ENCODE measurements around the gene SP6. TPM values are rescaled to one million over a fixed set of nuclear protein-coding genes. Genes with fewer than 3 reads are reported as not detected.

Gene SP6
- total and polyA plus RNA-seq, 2 of the 8 experiments (the other 6 are each of a cell fraction or from before 2014, with no cell fraction given) = 1.2 to 1.5 TPM

- Histone ChIP-seq H2BK15ac (ENCODE audit: low read length) (no peak overlapping the region), H3K79me2 (ENCODE audit: control insufficient read depth in 1 of 2, insufficient read depth in 2 of 2, low read length in 2 of 2) (no peaks in the 10 kb centered on the region), H3K27ac (ENCODE audit: low read depth, low read length) (no peak overlapping the region), H2BK5ac (ENCODE audit: low read depth, low read length) (no peak overlapping the region), H3K4ac (replicated peaks; ENCODE audit: insufficient read length, low read depth, low read length) (no peak overlapping the region), H2BK12ac (ENCODE audit: low read depth, low read length) (no peak overlapping the region), H2AFZ (ENCODE audit: low read length) (no peak overlapping the region), H3K4me2 (ENCODE audit: insufficient read depth in 1 of 2, low read depth in 2 of 2, low read length in 2 of 2) (no peak overlapping the region), H2BK20ac (ENCODE audit: low read length) (no peak overlapping the region), H4K20me1 (replicated peaks in 1 of 2; ENCODE audit: control insufficient read depth in 1 of 2, insufficient read depth in 2 of 2, low read length in 2 of 2) (peaks cover 2 to 4% of the 10 kb centered on the region in 2 experiments), H3K27me3 (replicated peaks in 1 of 4; ENCODE audit: control insufficient read depth in 3 of 4, extremely low read depth in 1 of 4, insufficient read depth in 3 of 4, low read length in 3 of 4) (no peaks in the 10 kb centered on the region), H3K9ac (replicated peaks in 1 of 4; ENCODE audit: extremely low read depth in 1 of 4, low read depth in 3 of 4, low read length in 3 of 4) (no peak overlapping the region; a peak in 1 of 7 replicates), H2AK5ac (ENCODE audit: low read depth, low read length) (no peak overlapping the region), H4K5ac (ENCODE audit: insufficient read length, low read depth, low read length) (no peak overlapping the region), H2BK120ac (replicated peaks; ENCODE audit: low read depth, low read length) (no peak overlapping the region), H3K4me1 (replicated peaks in 1 of 4; ENCODE audit: control insufficient read depth in 3 of 4, insufficient read depth in 4 of 4, low read length in 3 of 4) (no peaks in the 10 kb centered on the region; a peak in 1 of 7 replicates), H3K23ac (ENCODE audit: insufficient read length) (no peak overlapping the region), H3K79me1 (ENCODE audit: low read depth, low read length) (no peaks in the 10 kb centered on the region; the same call in 1 of the 2 replicates), H3K4me3 (ENCODE audit: extremely low read depth in 1 of 4, insufficient read depth in 2 of 4, low read depth in 3 of 4, low read length in 4 of 4) (no peak overlapping the region), H4K8ac (ENCODE audit: extremely low read depth, insufficient read depth, low read length) (no peak overlapping the region), H3K18ac (ENCODE audit: extremely low read depth, low read length) (no peak overlapping the region), H3K9me3 (ENCODE audit: insufficient read depth in 2 of 2, low read depth in 1 of 2, low read length in 1 of 2) (no peaks in the 10 kb centered on the region), H3K56ac (replicated peaks; ENCODE audit: insufficient read length, low read depth, low read length) (no peak overlapping the region), H3K23me2 (ENCODE audit: low read depth, low read length) (no peaks in the 10 kb centered on the region), H4K91ac (replicated peaks; ENCODE audit: insufficient read length, low read length) (no peak overlapping the region), H3K14ac (ENCODE audit: insufficient read length) (no peak overlapping the region), H3K36me3 (ENCODE audit: control insufficient read depth in 2 of 4, insufficient read depth in 4 of 4, low read length in 3 of 4) (peaks cover 0 to 2% (median 0%) of the 10 kb centered on the region in 4 experiments; a peak in 1 of 8 replicates)
- FAIRE-seq = no peak
- no peak for DNase-seq (ENCODE audit: low read depth in 1 of 2, low spot score in 2 of 2)
- CTCF ChIA-PET (ENCODE audit: partially characterized antibody) = interaction anchor here (0.8 to 1.8 kb wide), 3 partner anchors 14 to 109 kb away, joined by 3 to 4 read pairs (median 4); no protein-coding TSS in a partner anchor
- POLR2A ChIA-PET (ENCODE audit: partially characterized antibody) = interaction anchor here (0.9 to 1.2 kb wide), 3 partner anchors 11 to 33 kb away, joined by 3 read pairs; no protein-coding TSS in a partner anchor
- 93% methylated on average over 9 of the region's 9 CpGs; no CpG with 5 or more reads in 1 of the 2 experiments for WGBS, 2 experiments (ENCODE audit: extremely low coverage in 1 of 2, insufficient coverage in 1 of 2, insufficient read length in 1 of 2, insufficient replicate concordance in 2 of 2, low coverage in 1 of 2, low lambda C conversion rate in 2 of 2, missing lambda C conversion rate in 1 of 2)
- TF ChIP-seq POU5F1 (IDR thresholded peaks at IDR 0.05; ENCODE audit: low read depth, low read length) = no peak
- no peak for TF ChIP-seq TEAD4 (IDR thresholded peaks at IDR 0.05; ENCODE audit: low read depth, low read length)
- no peak for TF ChIP-seq EZH2 (IDR thresholded peaks at IDR 0.05; ENCODE audit: low read depth, low read length, severe bottlenecking)
- TF ChIP-seq NRF1 (IDR thresholded peaks at IDR 0.05; ENCODE audit: low read depth, low read length) = no peak
- no peak for TF ChIP-seq SUZ12 (IDR thresholded peaks at IDR 0.05; ENCODE audit: low read length)
- no peak for TF ChIP-seq RXRA (IDR thresholded peaks at IDR 0.05; ENCODE audit: insufficient read depth, low read depth, low read length)
- TF ChIP-seq ATF3 (IDR thresholded peaks at IDR 0.05; ENCODE audit: insufficient read depth, low read depth, low read length) = no peak
- no peak for TF ChIP-seq FOSL1 (IDR thresholded peaks at IDR 0.05; ENCODE audit: insufficient read depth, low read depth, low read length)
- TF ChIP-seq KDM4A (IDR thresholded peaks at IDR 0.05; ENCODE audit: low read depth, low read length, severe bottlenecking) = no peak
- no peak for TF ChIP-seq KDM5A (IDR thresholded peaks at IDR 0.05; ENCODE audit: low read length)
- TF ChIP-seq ATF2 (IDR thresholded peaks at IDR 0.05; ENCODE audit: low read length) = no peak
These were observed 44.1 kb downstream of the SP6 start for GRCh38 chr17:47806913-47807255.

Data from H1 (cell line).